ENCODE measurements around the gene RNU6-8. TPM values are rescaled to one million over a fixed set of nuclear protein-coding genes. Genes with fewer than 3 reads are reported as not detected.
A peak's percentile ranks its signal among the peaks of the same experiment; 100 is the strongest.

Gene RNU6-8
- total RNA-seq, 1 experiment from 2014 or later, result not detected

DNA sequence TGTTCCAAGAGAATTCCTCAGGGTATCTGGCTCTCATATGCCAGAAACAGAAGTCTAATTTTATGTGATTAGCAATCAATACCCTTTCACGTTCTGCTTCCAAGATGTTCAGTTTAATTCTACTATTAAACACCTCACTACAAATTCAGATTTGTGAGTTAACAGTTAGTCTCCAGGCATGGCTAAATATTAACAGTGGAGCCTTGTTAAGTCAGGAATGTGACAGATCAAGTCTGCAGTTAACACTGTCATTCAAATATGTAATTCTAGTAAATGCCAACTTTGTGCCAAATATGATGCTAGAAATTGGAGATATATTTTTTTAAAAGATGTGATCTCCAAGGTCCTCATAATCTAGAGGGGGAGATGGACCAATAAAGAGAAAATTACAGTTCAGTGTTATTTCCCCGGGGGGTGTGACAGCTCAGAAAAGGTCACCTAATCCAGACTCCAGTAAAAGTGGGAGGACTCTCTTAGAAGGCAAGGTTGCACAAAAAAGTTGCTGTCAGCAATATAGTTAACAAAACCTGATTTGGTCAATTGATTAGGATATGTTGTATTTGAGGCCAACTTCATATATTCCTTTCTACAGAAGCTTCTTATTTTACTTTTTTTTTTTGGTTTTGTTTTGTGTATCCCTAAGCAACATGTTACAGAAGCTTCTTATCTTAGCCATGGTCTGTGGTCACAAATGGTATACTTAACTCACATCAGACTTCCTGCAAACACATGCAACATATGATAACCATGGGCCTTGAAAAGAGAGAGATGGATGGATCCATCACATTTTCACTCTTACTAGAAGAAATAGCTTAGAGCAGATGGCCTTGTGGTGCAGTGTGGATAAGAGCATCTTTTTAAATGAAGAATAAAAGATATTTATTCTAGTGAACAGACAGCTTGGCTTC is 19.7 kb downstream of the RNU6-8 start:
- no peaks in the 10 kb centered on the region for H3K27me3 ChIP-seq (ENCODE audit: low read length)
- TF ChIP-seq EZH2phosphoT487 (IDR thresholded peaks at IDR 0.05; ENCODE audit: borderline replicate concordance, low read length) (no peak), EZH2 (IDR thresholded peaks at IDR 0.05; ENCODE audit: low read length, unreplicated experiment) (no peak)
- TF ChIP-seq, protein P1, sequence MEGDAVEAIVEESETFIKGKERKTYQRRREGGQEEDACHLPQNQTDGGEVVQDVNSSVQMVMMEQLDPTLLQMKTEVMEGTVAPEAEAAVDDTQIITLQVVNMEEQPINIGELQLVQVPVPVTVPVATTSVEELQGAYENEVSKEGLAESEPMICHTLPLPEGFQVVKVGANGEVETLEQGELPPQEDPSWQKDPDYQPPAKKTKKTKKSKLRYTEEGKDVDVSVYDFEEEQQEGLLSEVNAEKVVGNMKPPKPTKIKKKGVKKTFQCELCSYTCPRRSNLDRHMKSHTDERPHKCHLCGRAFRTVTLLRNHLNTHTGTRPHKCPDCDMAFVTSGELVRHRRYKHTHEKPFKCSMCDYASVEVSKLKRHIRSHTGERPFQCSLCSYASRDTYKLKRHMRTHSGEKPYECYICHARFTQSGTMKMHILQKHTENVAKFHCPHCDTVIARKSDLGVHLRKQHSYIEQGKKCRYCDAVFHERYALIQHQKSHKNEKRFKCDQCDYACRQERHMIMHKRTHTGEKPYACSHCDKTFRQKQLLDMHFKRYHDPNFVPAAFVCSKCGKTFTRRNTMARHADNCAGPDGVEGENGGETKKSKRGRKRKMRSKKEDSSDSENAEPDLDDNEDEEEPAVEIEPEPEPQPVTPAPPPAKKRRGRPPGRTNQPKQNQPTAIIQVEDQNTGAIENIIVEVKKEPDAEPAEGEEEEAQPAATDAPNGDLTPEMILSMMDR (conservative IDR thresholded peaks at IDR 0.05; ENCODE audit: low read depth, low read length), result no peak
- H3K9me3 ChIP-seq (ENCODE audit: low read length), result no peaks in the 10 kb centered on the region
- 0 out of 2 replicates have a peak overlapping the region, but pooled peaks have one; percentile 11 for H3K4me2 ChIP-seq (ENCODE audit: low read length)
- no peaks in the 10 kb centered on the region for H3F3A ChIP-seq (ENCODE audit: low read length, unreplicated experiment)
- intact Hi-C loops (cut with micrococcal nuclease), result no loop called here
- H2AFZ ChIP-seq (ENCODE audit: low read length), result no peak overlapping the region
- H3K9me2 ChIP-seq (replicated peaks; ENCODE audit: low read length), result no peaks in the 10 kb centered on the region
- H3K79me2 ChIP-seq (ENCODE audit: low read length), result no peaks in the 10 kb centered on the region
- no peak overlapping the region for H3K4me3 ChIP-seq (ENCODE audit: low read length)
- DNase-seq (peak; percentile 20), ATAC-seq (no peak)
- ChIA-PET POLR2A (ENCODE audit: unreplicated experiment) (no interaction called here), CTCF (no interaction called here)
- no peaks in the 10 kb centered on the region for H4K20me1 ChIP-seq (ENCODE audit: low read length)
- no peak overlapping the region for H3K9ac ChIP-seq (ENCODE audit: low read length)
- H3K27ac ChIP-seq (ENCODE audit: low read length), result no peak overlapping the region
- BruUV-seq (replicated peaks), result no TSS peak
- H3K36me3 ChIP-seq (ENCODE audit: low read depth, low read length), result no peaks in the 10 kb centered on the region
- H3K4me1 ChIP-seq (ENCODE audit: insufficient read depth, low read length), result no peaks in the 10 kb centered on the region

DNA sequence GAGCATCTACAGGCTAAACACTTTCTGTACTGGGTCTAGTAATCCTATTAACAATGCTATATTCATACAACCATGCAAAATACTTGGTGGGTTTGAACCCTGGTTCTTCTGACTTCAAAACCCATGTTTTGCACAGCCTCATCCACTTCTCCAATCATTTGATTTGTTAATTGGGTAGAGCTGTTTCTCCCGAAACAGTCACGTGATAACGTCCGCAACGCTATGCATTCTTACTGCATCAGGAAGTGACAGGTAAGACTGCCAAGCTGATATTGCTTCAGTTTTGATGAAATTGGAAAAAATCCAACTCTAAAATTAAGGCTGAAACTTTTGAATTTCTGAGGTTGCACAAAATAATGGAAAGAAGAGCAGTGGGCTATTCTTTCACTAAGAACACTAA is 31.6 kb downstream of the RNU6-8 start:
- POLR2A ChIA-PET (ENCODE audit: unreplicated experiment), result no interaction called here

More for the DNA sequence above, 31.6 kb downstream of the RNU6-8 start:
- no peaks in the 10 kb centered on the region for H3K79me2 ChIP-seq (ENCODE audit: low read length)
- H3K27ac ChIP-seq (ENCODE audit: low read length), result no peak overlapping the region
- H3K4me3 ChIP-seq (ENCODE audit: low read length), result no peak overlapping the region
- H3K36me3 ChIP-seq (ENCODE audit: low read depth, low read length), result no peaks in the 10 kb centered on the region
- intact Hi-C loops (cut with micrococcal nuclease), result no loop called here
- H3K9me2 ChIP-seq (replicated peaks; ENCODE audit: low read length), result no peaks in the 10 kb centered on the region
- no peaks in the 10 kb centered on the region for H3K4me1 ChIP-seq (ENCODE audit: insufficient read depth, low read length)
- no peaks in the 10 kb centered on the region for H3F3A ChIP-seq (ENCODE audit: low read length, unreplicated experiment)
- CTCF ChIA-PET, result no interaction called here
- BruUV-seq (replicated peaks), result no TSS peak
- TF ChIP-seq EZH2phosphoT487 (IDR thresholded peaks at IDR 0.05; ENCODE audit: borderline replicate concordance, low read length) (no peak), EZH2 (IDR thresholded peaks at IDR 0.05; ENCODE audit: low read length, unreplicated experiment) (no peak)
- TF ChIP-seq, protein P1 (conservative IDR thresholded peaks at IDR 0.05; ENCODE audit: low read depth, low read length), result no peak
- no peak overlapping the region for H3K9ac ChIP-seq (ENCODE audit: low read length)
- no peaks in the 10 kb centered on the region for H3K9me3 ChIP-seq (ENCODE audit: low read length)
- DNase-seq (no peak), ATAC-seq (no peak)
- H3K27me3 ChIP-seq (ENCODE audit: low read length), result no peaks in the 10 kb centered on the region
- no peak overlapping the region for H3K4me2 ChIP-seq (ENCODE audit: low read length)
- H4K20me1 ChIP-seq (ENCODE audit: low read length), result no peaks in the 10 kb centered on the region
- no peak overlapping the region for H2AFZ ChIP-seq (ENCODE audit: low read length)

Measured in PC-3 (cell line).